SJCRH30 (cell line): ENCODE results near the gene TRPC4AP. TPM values are rescaled to one million over a fixed set of nuclear protein-coding genes. Genes with fewer than 3 reads are reported as not detected.

Source experiments
- DNase-seq, 2 experiments: peaks; one replicate each; pipeline ENCODE4 v3.0.0-alpha.2; 2015 to 2020
- H3K27ac ChIP-seq: fragments of 250-450 bp; sonication (Bioruptor Pico); 2 replicates; pipeline ENCODE4 v1.5.1; 2020; ENCODE audit warnings: mild to moderate bottlenecking, moderate library complexity
- H3K27me3 ChIP-seq: fragments of 250-450 bp; sonication (Bioruptor Pico); 2 replicates; pipeline ENCODE4 v1.5.1; 2020; ENCODE audit warnings: mild to moderate bottlenecking, moderate library complexity
- H3K36me3 ChIP-seq: fragments of 250-450 bp; sonication (Bioruptor Pico); 2 replicates; pipeline ENCODE4 v1.5.1; 2020; ENCODE audit warnings: mild to moderate bottlenecking, moderate library complexity
- H3K4me1 ChIP-seq: fragments of 250-450 bp; sonication (Bioruptor Pico); 2 replicates; pipeline ENCODE4 v1.5.1; 2020; ENCODE audit warnings: mild to moderate bottlenecking, moderate library complexity
- H3K4me3 ChIP-seq: fragments of 250-450 bp; sonication (Bioruptor Pico); 2 replicates; pipeline ENCODE4 v1.5.1; 2020; ENCODE audit warnings: mild to moderate bottlenecking, moderate library complexity
- H3K9me3 ChIP-seq: fragments of 250-450 bp; sonication (Bioruptor Pico); replicated peaks from 2 replicates; pipeline ENCODE4 v1.5.1; 2020; ENCODE audit warnings: mild to moderate bottlenecking, moderate library complexity
- total RNA-seq: library from RNA; depleted of rRNA; stranded (reverse); fragments of >200 nt; shearing (Covaris generic); gene quantifications from 2 replicates; pipeline ENCODE4 v1.2.3, GENCODE V29; 2014

Gene TRPC4AP
- total RNA-seq, 1 experiment from 2014 or later = 68.9 TPM

- Histone ChIP-seq H3K27ac (peak overlapping the region; percentile 50), H3K36me3 (peaks cover 25% of the 10 kb centered on the region)
- DNase-seq = peak; percentile 68 to 82
These were observed 71.5 kb downstream of the TRPC4AP start for GRCh38 chr20:35021063-35021462.

GRCh38 chr20:35020108-35020928, 72.3 kb downstream of the TRPC4AP start:
- Histone ChIP-seq H3K36me3 (peaks cover 32% of the 10 kb centered on the region), H3K4me1 (peaks cover 34% of the 10 kb centered on the region), H3K4me3 (no peak overlapping the region), H3K9me3 (no peaks in the 10 kb centered on the region), H3K27me3 (no peaks in the 10 kb centered on the region), H3K27ac (peak overlapping the region; percentile 50)
- DNase-seq = no peak

More at GRCh38 chr20:35021063-35021462, 71.5 kb downstream of the TRPC4AP start:
- Histone ChIP-seq H3K4me1 (peaks cover 29% of the 10 kb centered on the region), H3K9me3 (no peaks in the 10 kb centered on the region), H3K27me3 (no peaks in the 10 kb centered on the region), H3K4me3 (no peak overlapping the region)

- H3K4me3 ChIP-seq = no peak overlapping the region
- no peak overlapping the region for H3K27ac ChIP-seq
- peaks cover 39% of the 10 kb centered on the region for H3K36me3 ChIP-seq
- no peak for DNase-seq
- H3K9me3 ChIP-seq = no peaks in the 10 kb centered on the region
- H3K4me1 ChIP-seq = peaks cover 43% of the 10 kb centered on the region
- no peaks in the 10 kb centered on the region for H3K27me3 ChIP-seq
These were observed 73.8 kb downstream of the TRPC4AP start for GRCh38 chr20:35018590-35019371.

GRCh38 chr20:35017099-35017835, 75.3 kb downstream of the TRPC4AP start:
- Histone ChIP-seq H3K27me3 (no peaks in the 10 kb centered on the region), H3K27ac (peak overlapping the region; percentile 64), H3K36me3 (peaks cover 53% of the 10 kb centered on the region), H3K4me1 (peaks cover 47% of the 10 kb centered on the region), H3K9me3 (no peaks in the 10 kb centered on the region), H3K4me3 (no peak overlapping the region)
- no peak for DNase-seq

GRCh38 chr20:35015863-35016193, 76.8 kb downstream of the TRPC4AP start:
- peaks cover 60% of the 10 kb centered on the region for H3K36me3 ChIP-seq

GRCh38 chr20:35014537-35014936, 78.1 kb downstream of the TRPC4AP start:
- Histone ChIP-seq H3K27me3 (no peaks in the 10 kb centered on the region), H3K36me3 (peaks cover 65% of the 10 kb centered on the region), H3K4me3 (no peak overlapping the region), H3K9me3 (no peaks in the 10 kb centered on the region), H3K4me1 (peaks cover 41% of the 10 kb centered on the region), H3K27ac (no peak overlapping the region)
- no peak for DNase-seq

More at GRCh38 chr20:35015863-35016193, 76.8 kb downstream of the TRPC4AP start:
- peaks cover 44% of the 10 kb centered on the region for H3K4me1 ChIP-seq
- H3K27me3 ChIP-seq = no peaks in the 10 kb centered on the region
- no peak for DNase-seq
- no peaks in the 10 kb centered on the region for H3K9me3 ChIP-seq
- H3K4me3 ChIP-seq = no peak overlapping the region
- H3K27ac ChIP-seq = no peak overlapping the region

GRCh38 chr20:35013421-35014411, 78.9 kb downstream of the TRPC4AP start:
- Histone ChIP-seq H3K36me3 (peaks cover 66% of the 10 kb centered on the region), H3K27ac (no peak overlapping the region)
- peak; percentile 68 to 85 for DNase-seq

GRCh38 chr20:35012227-35013069, 80.2 kb downstream of the TRPC4AP start:
- H3K36me3 ChIP-seq = peaks cover 78% of the 10 kb centered on the region
- peaks cover 24% of the 10 kb centered on the region for H3K4me1 ChIP-seq
- H3K4me3 ChIP-seq = no peak overlapping the region
- H3K27me3 ChIP-seq = no peaks in the 10 kb centered on the region
- peak in 1 of 2 experiments; percentile 0 for DNase-seq
- H3K9me3 ChIP-seq = no peaks in the 10 kb centered on the region
- H3K27ac ChIP-seq = no peak overlapping the region

More at GRCh38 chr20:35013421-35014411, 78.9 kb downstream of the TRPC4AP start:
- Histone ChIP-seq H3K4me3 (no peak overlapping the region), H3K4me1 (peaks cover 35% of the 10 kb centered on the region), H3K27me3 (no peaks in the 10 kb centered on the region), H3K9me3 (no peaks in the 10 kb centered on the region)

- H3K4me3 ChIP-seq = no peak overlapping the region
- H3K27me3 ChIP-seq = no peaks in the 10 kb centered on the region
- peaks cover 18% of the 10 kb centered on the region for H3K4me1 ChIP-seq
- H3K9me3 ChIP-seq = no peaks in the 10 kb centered on the region
- no peak overlapping the region for H3K27ac ChIP-seq
- H3K36me3 ChIP-seq = peaks cover 77% of the 10 kb centered on the region
- DNase-seq = peak in 1 of 2 experiments; percentile 0
These were observed 80.9 kb downstream of the TRPC4AP start for GRCh38 chr20:35011589-35012226.

GRCh38 chr20:35010405-35011192, 82.0 kb downstream of the TRPC4AP start:
- peak in 1 of 2 experiments; percentile 0 for DNase-seq
- no peak overlapping the region for H3K4me3 ChIP-seq
- H3K36me3 ChIP-seq = peaks cover 75% of the 10 kb centered on the region
- H3K27me3 ChIP-seq = no peaks in the 10 kb centered on the region
- H3K27ac ChIP-seq = no peak overlapping the region
- peaks cover 15% of the 10 kb centered on the region for H3K4me1 ChIP-seq
- no peaks in the 10 kb centered on the region for H3K9me3 ChIP-seq

GRCh38 chr20:35009665-35010328, 82.8 kb downstream of the TRPC4AP start:
- no peak overlapping the region for H3K27ac ChIP-seq
- H3K4me1 ChIP-seq = peaks cover 10% of the 10 kb centered on the region
- no peak overlapping the region for H3K4me3 ChIP-seq
- H3K27me3 ChIP-seq = no peaks in the 10 kb centered on the region
- H3K36me3 ChIP-seq = peaks cover 77% of the 10 kb centered on the region
- peak in 1 of 2 experiments; percentile 1 for DNase-seq
- no peaks in the 10 kb centered on the region for H3K9me3 ChIP-seq
